HG03039 (cell line): Measurements from ENCODE around the gene HELZ2.
"Not testable (repeated sequence)": the region's sequence is repeated elsewhere in the genome, so short reads cannot be mapped to it uniquely, and the experiment has no call there.

Experiments used
- ATAC-seq: cut with Tn5 transposase; IDR thresholded peaks from one replicate; pipeline ENCODE4 v1.9.1; 2021; ENCODE audit warnings: mild to moderate bottlenecking, moderate library complexity; ENCODE audit not compliant: unreplicated experiment

Gene HELZ2

DNA sequence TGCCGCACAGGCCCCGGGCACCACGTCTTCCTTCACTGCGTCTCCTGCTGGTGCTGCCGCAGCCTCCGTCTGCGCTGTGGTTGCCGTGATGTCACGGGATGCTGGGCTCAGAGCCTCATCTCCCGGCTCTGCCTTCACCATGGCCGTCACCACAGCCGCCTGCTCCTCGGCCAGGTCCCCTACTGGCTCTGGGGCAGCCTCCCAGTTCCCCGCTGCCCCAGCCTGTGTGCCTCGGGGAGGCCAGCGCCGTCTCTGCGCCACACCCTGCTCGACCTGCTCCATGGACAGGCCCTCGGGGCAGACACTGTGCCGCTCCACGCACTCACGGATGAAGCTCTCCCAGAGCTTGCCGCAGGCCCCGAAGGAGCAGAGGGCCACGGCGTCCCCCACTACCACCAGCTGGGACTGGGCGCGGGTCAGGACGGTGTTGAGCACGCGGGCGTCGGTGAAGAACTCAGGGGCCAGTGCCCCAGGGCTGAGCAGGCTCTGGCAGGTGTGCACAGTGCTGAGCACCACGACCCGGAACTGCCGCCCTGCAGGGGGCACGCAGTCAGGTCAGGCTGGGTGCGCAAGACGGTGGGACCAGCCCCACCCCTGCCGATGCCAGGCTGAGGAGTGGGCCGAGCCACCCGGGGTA lies 8.2 kb downstream of the HELZ2 start:
- ATAC-seq: no peak

- no peak for ATAC-seq
Measured at GRCh38 chr20:63565021-63565698, 8.9 kb downstream of the HELZ2 start.

DNA sequence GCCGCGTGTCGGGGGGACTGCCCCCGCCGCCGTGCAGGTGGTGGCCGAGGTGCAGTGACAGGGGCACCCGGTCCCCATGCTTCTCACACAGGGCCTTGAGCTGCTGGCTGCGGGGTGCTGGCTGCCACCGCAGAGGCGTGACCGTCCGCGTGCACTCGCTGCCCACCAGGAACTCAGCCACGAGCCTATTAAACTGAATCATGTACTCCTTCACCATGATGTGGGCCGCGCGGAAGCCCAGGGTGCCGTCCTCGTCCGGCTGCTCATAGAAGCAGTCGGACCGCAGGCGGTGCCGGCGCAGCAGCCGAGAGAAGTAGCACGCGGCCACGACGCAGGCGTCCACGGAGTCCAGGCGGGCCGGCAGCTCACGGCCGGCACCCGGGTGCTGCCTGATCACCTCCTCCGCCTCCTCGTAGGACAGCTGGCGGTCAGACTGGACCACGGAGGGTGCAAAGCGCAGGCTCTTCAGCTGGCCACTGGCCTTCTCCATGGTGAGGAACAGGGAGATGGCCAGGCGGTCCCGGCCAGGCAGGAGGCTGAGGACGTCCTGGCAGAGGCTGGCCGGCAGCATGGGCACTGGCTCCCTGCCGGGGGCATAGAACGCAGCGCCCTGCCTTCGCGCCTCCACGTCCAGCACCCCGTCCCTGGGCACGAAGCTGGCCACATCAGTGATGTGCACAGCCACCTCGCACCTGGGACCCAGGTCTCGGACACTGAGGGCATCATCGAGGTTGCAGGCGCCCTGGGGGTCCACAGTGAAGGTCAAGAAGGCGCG lies 9.8 kb downstream of the HELZ2 start:
- ATAC-seq: no peak

DNA sequence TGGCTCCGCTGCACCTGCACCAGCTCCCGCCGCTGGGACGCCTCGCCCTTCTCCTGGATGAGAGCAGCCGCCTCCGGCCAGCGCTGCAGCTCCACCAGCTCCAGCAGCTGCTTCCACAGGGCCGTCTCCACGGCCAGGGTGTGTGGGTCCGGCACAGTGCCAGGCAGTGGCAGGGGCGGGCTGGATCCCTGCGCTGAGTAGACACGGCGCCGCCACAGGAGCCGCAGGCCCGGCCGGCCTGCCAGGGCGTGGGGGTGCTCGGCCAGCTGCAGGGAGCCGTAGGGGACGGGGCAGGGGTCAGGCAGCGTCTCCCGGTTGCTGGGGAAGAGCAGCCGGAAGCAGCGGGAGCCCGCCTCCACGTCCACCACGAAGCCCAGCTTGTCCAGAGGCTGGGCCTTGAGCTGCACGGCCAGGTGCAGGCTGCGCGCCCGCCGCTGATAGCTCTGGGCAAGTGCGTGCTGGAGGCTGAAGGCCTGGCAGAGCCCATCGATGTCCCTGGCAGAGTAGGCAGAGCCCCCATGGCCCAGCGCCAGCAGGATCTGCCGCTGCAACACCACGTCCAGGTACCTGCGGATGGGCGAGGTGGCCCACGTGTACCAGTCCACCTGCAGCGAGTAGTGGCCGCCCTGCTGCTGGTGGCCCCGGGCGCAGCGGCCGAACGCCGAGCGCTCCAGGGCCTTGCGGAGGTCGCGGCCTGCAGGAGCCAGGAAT lies 10.7 kb downstream of the HELZ2 start:
- ATAC-seq: no peak

GRCh38 chr20:63562461-63563224 lies 11.4 kb downstream of the HELZ2 start:
- ATAC-seq: no peak

DNA sequence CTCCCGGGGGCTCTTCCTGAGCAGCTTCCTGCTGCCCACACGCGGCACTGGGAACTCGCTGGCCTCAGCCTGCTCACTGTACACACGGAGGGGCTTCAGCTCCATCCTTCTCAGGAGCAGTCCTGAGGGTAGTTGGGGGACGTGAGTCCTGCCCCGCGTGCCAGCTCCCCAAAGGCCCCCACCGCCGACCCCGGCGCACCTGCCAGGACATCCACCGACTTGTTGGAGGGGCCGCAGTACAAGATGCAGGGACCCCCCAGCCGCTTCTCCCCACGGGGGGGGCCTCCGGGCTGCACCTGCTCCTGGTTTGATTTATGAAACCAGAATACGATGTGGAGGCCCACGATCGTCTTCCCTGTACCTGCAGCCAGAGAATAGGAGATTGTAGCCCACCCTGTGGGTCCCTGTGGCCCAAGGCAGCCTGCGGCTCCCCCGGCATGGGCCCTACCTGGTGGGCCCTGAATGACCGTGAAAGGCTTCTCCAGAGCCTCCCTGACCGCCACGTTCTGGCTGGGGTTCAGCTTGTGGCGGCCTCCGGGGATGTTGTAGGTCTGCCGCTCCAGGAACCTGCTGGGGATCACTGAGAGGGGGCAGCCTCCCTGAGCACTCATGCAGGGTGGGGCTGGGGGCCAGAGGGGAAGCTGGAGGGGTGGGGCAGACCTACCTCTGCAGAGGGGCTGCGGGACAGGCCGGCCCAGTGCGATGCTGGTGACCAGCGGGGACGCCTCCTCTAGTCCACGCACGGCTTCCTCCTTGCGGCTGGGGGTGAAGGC lies 12.2 kb downstream of the HELZ2 start:
- ATAC-seq: no peak

DNA sequence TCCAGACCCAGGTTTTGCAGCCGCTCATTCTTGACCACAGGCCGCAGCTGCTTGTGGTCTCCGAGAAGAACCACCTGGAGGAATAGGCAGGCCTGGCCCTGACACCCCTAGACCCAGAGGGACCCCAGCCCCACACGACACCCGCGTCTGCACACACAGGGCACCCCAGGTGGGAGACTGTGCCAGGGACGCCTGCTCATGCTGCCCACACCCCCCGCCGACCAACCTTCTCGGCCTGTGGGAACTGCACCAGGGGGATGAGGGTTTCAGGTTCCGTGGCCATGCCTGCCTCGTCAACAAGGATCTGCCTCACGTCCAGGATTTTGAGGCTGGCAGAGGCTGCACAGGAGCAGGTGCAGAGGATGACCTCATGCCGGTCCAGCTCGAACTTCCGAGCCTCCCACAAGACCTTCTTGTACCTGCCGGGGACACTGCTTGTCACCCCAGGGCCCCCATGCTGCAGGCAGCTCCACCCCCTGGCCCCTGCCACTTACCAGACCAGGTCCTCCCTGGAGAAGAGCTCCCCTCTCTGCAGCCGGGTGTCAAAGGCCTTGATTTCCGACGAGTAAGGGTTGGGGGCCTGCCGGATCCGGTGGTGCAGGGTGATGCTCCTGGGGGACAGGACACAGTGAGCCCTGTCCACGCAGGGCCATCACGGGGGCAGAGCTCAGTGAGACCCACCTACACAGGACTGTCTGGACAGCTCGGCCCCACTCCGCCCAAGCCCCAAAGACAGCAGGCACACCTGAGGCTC lies 13.0 kb downstream of the HELZ2 start:
- no peak for ATAC-seq

GRCh38 chr20:63560333-63560805 lies 13.7 kb downstream of the HELZ2 start:
- ATAC-seq: no peak

- ATAC-seq: not testable (repeated sequence)
Measured at GRCh38 chr20:63559485-63560332, 14.3 kb downstream of the HELZ2 start.

- ATAC-seq: no peak
Measured at GRCh38 chr20:63558804-63559484, 15.1 kb downstream of the HELZ2 start.

GRCh38 chr20:63557481-63557891 lies 16.6 kb downstream of the HELZ2 start:
- no peak for ATAC-seq

GRCh38 chr20:63556873-63557478 lies 17.1 kb downstream of the HELZ2 start:
- no peak for ATAC-seq

GRCh38 chr20:63555661-63556381 lies 18.2 kb downstream of the HELZ2 start:
- no peak for ATAC-seq

- no peak for ATAC-seq
Measured at GRCh38 chr20:63554361-63555278, 19.4 kb downstream of the HELZ2 start.

DNA sequence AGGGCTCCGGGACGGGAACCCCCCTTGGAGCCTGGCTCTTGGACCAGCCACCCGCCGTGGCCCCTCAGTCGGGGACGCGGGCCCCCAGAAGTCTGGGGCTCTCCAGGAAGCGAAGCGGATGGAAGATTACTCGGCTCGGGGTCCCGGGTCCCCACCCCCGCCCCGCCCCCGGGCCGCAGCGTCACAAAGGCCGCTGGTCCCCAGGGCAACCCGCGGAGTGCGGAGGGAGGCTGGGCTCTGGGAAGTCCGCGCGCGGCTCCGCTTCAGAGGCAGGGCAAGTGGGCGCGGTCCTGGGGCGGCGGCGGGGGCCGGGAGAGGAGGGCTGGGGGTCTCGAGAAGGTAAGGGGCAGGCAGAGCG lies 20.1 kb downstream of the HELZ2 start, which contains the start of gene FNDC11:
FNDC11 (plus strand) TSS at position 227 of the 358 bp plus-strand sequence. CDS start 1,505 bp downstream, outside the sequence.
- no peak for ATAC-seq
